A549 (cell line): Measurements from ENCODE around the gene SLC23A3.

ENCODE experiments used
- CEBPB ChIP-seq, 2 experiments: fragments of >200 bp in 1 of 2; sonication (Bioruptor Twin) in 1 of 2; formaldehyde crosslinking in 1 of 2; IDR thresholded peaks; 2 replicates each; pipeline ENCODE4 v1.6.1; 2012 to 2016
- CTCF ChIP-seq: fragments of >200 bp; sonication (Bioruptor Twin); formaldehyde crosslinking; IDR thresholded peaks from 3 replicates; pipeline ENCODE4 v1.5.1; 2016
- EP300 ChIP-seq, 2 experiments: fragments of >200 bp; sonication (Bioruptor Twin); formaldehyde crosslinking; IDR thresholded peaks; 2 replicates in 1 of 2; 3 replicates in 1 of 2; pipeline ENCODE4 v1.6.1; 2016 to 2017
- GATA3 ChIP-seq: IDR thresholded peaks from 2 replicates; pipeline ENCODE4 v1.6.1; 2012; ENCODE audit warnings: borderline replicate concordance
- HDAC2 ChIP-seq: fragments of 200-600 bp; sonication (generic); IDR thresholded peaks from 2 replicates; pipeline ENCODE4 v1.6.1; 2016
- JUNB ChIP-seq: fragments of >200 bp; sonication (Bioruptor Twin); formaldehyde crosslinking; IDR thresholded peaks from 2 replicates; pipeline ENCODE4 v1.6.1; 2016
- MAX ChIP-seq: IDR thresholded peaks from 2 replicates; pipeline ENCODE4 v1.6.1; 2012
- PHF8 ChIP-seq: fragments of 200-600 bp; sonication (generic); IDR thresholded peaks from 2 replicates; pipeline ENCODE4 v1.6.1; 2016; ENCODE audit warnings: low read depth, mild to moderate bottlenecking, antibody characterized with exemption, moderate library complexity, borderline replicate concordance
- POLR2A ChIP-seq: IDR thresholded peaks from 2 replicates; pipeline ENCODE4 v1.6.1; 2012; ENCODE audit warnings: mild to moderate bottlenecking, low read length
- RFX5 ChIP-seq: fragments of 450-650 bp; IDR thresholded peaks from 2 replicates; pipeline ENCODE4 v1.7.1; 2014; ENCODE audit warnings: antibody characterized with exemption, mild to moderate bottlenecking, moderate library complexity
- RNF2 ChIP-seq: fragments of 200-600 bp; sonication (generic); IDR thresholded peaks from 2 replicates; pipeline ENCODE4 v1.6.1; 2016; ENCODE audit warnings: low read depth, mild to moderate bottlenecking, antibody characterized with exemption, moderate library complexity, borderline replicate concordance
- USF2 ChIP-seq: fragments of 450-650 bp; IDR thresholded peaks from 2 replicates; pipeline ENCODE4 v1.6.1; 2014; ENCODE audit warnings: antibody characterized with exemption
- ZNF302 ChIP-seq: fragments of 250-450 bp; sonication (Bioruptor Pico); IDR thresholded peaks from 2 replicates; pipeline ENCODE4 v1.9.0; 2021; ENCODE audit warnings: inconsistent platforms, mild to moderate bottlenecking, moderate library complexity
- TF ChIP-seq, protein P1 (sequence below): fragments of 200-600 bp; sonication (generic); IDR thresholded peaks from 2 replicates; pipeline ENCODE4 v1.6.1; 2016; ENCODE audit warnings: antibody characterized with exemption, mild to moderate bottlenecking, moderate library complexity

- TF ChIP-seq CEBPB (IDR thresholded peaks at IDR 0.05) (no peak), RFX5 (no peak), POLR2A (no peak), RNF2 (no peak), EP300 (IDR thresholded peaks at IDR 0.05) (no peak), HDAC2 (no peak), CTCF (no peak), ZNF302 (CRISPR knock-in tag) (no peak), USF2 (no peak), JUNB (no peak), GATA3 (no peak), MAX (no peak), PHF8 (no peak)
- TF ChIP-seq, protein P1, sequence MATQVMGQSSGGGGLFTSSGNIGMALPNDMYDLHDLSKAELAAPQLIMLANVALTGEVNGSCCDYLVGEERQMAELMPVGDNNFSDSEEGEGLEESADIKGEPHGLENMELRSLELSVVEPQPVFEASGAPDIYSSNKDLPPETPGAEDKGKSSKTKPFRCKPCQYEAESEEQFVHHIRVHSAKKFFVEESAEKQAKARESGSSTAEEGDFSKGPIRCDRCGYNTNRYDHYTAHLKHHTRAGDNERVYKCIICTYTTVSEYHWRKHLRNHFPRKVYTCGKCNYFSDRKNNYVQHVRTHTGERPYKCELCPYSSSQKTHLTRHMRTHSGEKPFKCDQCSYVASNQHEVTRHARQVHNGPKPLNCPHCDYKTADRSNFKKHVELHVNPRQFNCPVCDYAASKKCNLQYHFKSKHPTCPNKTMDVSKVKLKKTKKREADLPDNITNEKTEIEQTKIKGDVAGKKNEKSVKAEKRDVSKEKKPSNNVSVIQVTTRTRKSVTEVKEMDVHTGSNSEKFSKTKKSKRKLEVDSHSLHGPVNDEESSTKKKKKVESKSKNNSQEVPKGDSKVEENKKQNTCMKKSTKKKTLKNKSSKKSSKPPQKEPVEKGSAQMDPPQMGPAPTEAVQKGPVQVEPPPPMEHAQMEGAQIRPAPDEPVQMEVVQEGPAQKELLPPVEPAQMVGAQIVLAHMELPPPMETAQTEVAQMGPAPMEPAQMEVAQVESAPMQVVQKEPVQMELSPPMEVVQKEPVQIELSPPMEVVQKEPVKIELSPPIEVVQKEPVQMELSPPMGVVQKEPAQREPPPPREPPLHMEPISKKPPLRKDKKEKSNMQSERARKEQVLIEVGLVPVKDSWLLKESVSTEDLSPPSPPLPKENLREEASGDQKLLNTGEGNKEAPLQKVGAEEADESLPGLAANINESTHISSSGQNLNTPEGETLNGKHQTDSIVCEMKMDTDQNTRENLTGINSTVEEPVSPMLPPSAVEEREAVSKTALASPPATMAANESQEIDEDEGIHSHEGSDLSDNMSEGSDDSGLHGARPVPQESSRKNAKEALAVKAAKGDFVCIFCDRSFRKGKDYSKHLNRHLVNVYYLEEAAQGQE, result no peak
These were observed 40.2 kb downstream of the SLC23A3 start for GRCh38 chr2:219129589-219129988.
